CD4-positive, alpha-beta T cell (primary cell): ENCODE results near the gene CCR7. TPM values are rescaled to one million over a fixed set of nuclear protein-coding genes. Genes with fewer than 3 reads are reported as not detected.

ENCODE experiments used
- ATAC-seq: fragments of 200-7000 bp; cut with Tn5 transposase; one replicate; pipeline ENCODE4 v1.10.0; 2022; ENCODE audit warnings: mild to moderate bottlenecking; ENCODE audit not compliant: poor library complexity
- CTCF ChIA-PET: fragments of 350-600 bp; sonication (Branson Sonifier 250); formaldehyde crosslinking; loops from one replicate; lab custom pipeline; 2021; ENCODE audit warnings: antibody characterized with exemption, inconsistent platforms; lab: Charles Lee
- POLR2A ChIA-PET: fragments of 350-600 bp; sonication (Branson Sonifier 250); formaldehyde crosslinking; loops from one replicate; lab custom pipeline; 2021; ENCODE audit warnings: antibody characterized with exemption, inconsistent platforms; lab: Charles Lee
- DNase-seq, 14 experiments: peaks; one replicate each; pipeline ENCODE4 v3.0.0-alpha.2; 2013 to 2020; ENCODE audit warnings: mixed read lengths in 2 of 14
- H3K27ac ChIP-seq, 2 donors: one replicate each; pipeline versions ENCODE4 v1.5.1 to v1.7.0; 2013; ENCODE audit warnings: low read length in 2 of 2, low read depth in 1 of 2, mild to moderate bottlenecking in 1 of 2
- H3K27me3 ChIP-seq, 2 experiments: 1 replicate in 1 of 2; 2 replicates in 1 of 2; pipeline versions ENCODE4 v1.6.1 to v1.7.0; 2013; ENCODE audit warnings: low read length in 2 of 2, control low read depth in 1 of 2, mild to moderate bottlenecking in 1 of 2, moderate library complexity in 1 of 2; ENCODE audit not compliant: insufficient read depth in 2 of 2, control insufficient read depth in 1 of 2
- H3K36me3 ChIP-seq: one replicate; pipeline ENCODE4 v1.6.1; 2013; ENCODE audit warnings: low read length, control low read depth; ENCODE audit not compliant: insufficient read depth
- H3K4me1 ChIP-seq: one replicate; pipeline ENCODE4 v1.6.1; 2013; ENCODE audit warnings: low read length, control low read depth; ENCODE audit not compliant: insufficient read depth
- H3K4me3 ChIP-seq: one replicate; pipeline ENCODE4 v1.5.1; 2013; ENCODE audit warnings: mild to moderate bottlenecking, low read length, moderate library complexity
- H3K9me3 ChIP-seq, 2 experiments: 1 replicate in 1 of 2; 2 replicates in 1 of 2; pipeline versions ENCODE4 v1.6.1 to v1.7.0; 2013; ENCODE audit warnings: low read length in 2 of 2, mild to moderate bottlenecking in 2 of 2, control low read depth in 1 of 2, moderate library complexity in 1 of 2; ENCODE audit not compliant: control insufficient read depth in 1 of 2, insufficient read depth in 1 of 2
- H3K27ac Mint-ChIP-seq: one replicate; pipeline ENCODE4 v1.8.0; 2020; ENCODE audit warnings: mixed read lengths
- H3K27me3 Mint-ChIP-seq: one replicate; pipeline ENCODE4 v1.8.0; 2021; ENCODE audit warnings: mixed read lengths
- H3K36me3 Mint-ChIP-seq: one replicate; pipeline ENCODE4 v1.8.0; 2021; ENCODE audit warnings: low read depth, mixed read lengths
- H3K4me1 Mint-ChIP-seq: one replicate; pipeline ENCODE4 v1.8.0; 2021; ENCODE audit warnings: low read depth, mixed read lengths
- H3K4me3 Mint-ChIP-seq: one replicate; pipeline ENCODE4 v1.8.0; 2020; ENCODE audit warnings: mild to moderate bottlenecking, mixed read lengths
- H3K9me3 Mint-ChIP-seq: one replicate; pipeline ENCODE4 v1.8.0; 2020; ENCODE audit warnings: mixed read lengths
- intact Hi-C, 2 experiments: fragments of 100-400 bp; cut with DNase I in 1 of 2; cut with micrococcal nuclease in 1 of 2; formaldehyde crosslinking; loops; one replicate each; pipeline versions ENCODE4 v1.15.1 to v1.9.0; 2023 to 2025; cut with DNase I, micrococcal nuclease
- total RNA-seq, 174 experiments: library from RNA in 2 of 174; stranded (reverse) in 2 of 174; gene quantifications; one replicate each; pipeline ENCODE4 v1.2.3 and lab custom pipeline; 2021 to 2026
- TF ChIP-seq, protein P1 (sequence below): fragments of 200-600 bp; IDR thresholded peaks from one replicate; pipeline ENCODE4 v1.8.0; 2022; ENCODE audit warnings: antibody characterized with exemption, mild to moderate bottlenecking

The CCR7 gene
- total RNA-seq, 2 experiments from 2014 or later = 170 to 180 TPM

DNA sequence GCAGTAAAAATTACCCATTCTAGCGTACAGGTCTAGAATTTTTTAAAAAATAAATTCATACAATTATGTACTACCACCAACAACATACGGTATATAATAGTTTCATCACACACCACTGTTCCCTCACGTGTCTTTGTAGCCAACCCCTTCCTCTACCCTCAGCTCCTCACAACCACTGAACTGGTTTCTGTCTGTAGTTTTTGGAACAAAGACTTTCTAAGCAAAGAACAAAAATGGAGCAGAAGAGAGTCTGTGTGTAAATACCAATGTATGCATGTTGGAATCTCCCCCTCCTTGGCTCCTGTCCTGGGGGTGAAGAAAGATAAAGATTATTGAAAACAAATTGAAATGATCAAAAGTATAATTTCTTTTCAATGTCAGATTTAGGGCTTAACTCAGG lies 31.9 kb upstream of the CCR7 start:
- DNase-seq (peak in 2 of 14 experiments; percentile 51 to 63), ATAC-seq (peak; percentile 40)
- peaks cover 61% of the 10 kb centered on the region for H3K4me1 ChIP-seq
- H3K4me3 ChIP-seq = no peak overlapping the region
- Mint-ChIP-seq H3K4me1 (peaks cover 95% of the 10 kb centered on the region), H3K9me3 (peaks cover 2% of the 10 kb centered on the region), H3K4me3 (peak overlapping the region; percentile 77), H3K36me3 (no peaks in the 10 kb centered on the region), H3K27ac (peak overlapping the region; percentile 98), H3K27me3 (no peaks in the 10 kb centered on the region)
- peak overlapping the region; percentile 95 to 99 for H3K27ac ChIP-seq
- TF ChIP-seq, protein P1, sequence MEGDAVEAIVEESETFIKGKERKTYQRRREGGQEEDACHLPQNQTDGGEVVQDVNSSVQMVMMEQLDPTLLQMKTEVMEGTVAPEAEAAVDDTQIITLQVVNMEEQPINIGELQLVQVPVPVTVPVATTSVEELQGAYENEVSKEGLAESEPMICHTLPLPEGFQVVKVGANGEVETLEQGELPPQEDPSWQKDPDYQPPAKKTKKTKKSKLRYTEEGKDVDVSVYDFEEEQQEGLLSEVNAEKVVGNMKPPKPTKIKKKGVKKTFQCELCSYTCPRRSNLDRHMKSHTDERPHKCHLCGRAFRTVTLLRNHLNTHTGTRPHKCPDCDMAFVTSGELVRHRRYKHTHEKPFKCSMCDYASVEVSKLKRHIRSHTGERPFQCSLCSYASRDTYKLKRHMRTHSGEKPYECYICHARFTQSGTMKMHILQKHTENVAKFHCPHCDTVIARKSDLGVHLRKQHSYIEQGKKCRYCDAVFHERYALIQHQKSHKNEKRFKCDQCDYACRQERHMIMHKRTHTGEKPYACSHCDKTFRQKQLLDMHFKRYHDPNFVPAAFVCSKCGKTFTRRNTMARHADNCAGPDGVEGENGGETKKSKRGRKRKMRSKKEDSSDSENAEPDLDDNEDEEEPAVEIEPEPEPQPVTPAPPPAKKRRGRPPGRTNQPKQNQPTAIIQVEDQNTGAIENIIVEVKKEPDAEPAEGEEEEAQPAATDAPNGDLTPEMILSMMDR = no peak
- no peaks in the 10 kb centered on the region for H3K36me3 ChIP-seq
- ChIA-PET POLR2A (interaction anchor here (0.6 to 3.2 kb wide), 17 partner anchors 8 to 1092 kb away, joined by 3 to 51 read pairs (median 10); partner anchors contain the start of genes CCR7 and EIF1), CTCF (interaction anchor here (0.6 to 2.8 kb wide), 7 partner anchors 16 to 42 kb away, joined by 3 to 21 read pairs (median 5); no protein-coding TSS in a partner anchor)
- intact Hi-C loops = no loop called here
- no peaks in the 10 kb centered on the region for H3K9me3 ChIP-seq
- no peaks in the 10 kb centered on the region for H3K27me3 ChIP-seq

DNA sequence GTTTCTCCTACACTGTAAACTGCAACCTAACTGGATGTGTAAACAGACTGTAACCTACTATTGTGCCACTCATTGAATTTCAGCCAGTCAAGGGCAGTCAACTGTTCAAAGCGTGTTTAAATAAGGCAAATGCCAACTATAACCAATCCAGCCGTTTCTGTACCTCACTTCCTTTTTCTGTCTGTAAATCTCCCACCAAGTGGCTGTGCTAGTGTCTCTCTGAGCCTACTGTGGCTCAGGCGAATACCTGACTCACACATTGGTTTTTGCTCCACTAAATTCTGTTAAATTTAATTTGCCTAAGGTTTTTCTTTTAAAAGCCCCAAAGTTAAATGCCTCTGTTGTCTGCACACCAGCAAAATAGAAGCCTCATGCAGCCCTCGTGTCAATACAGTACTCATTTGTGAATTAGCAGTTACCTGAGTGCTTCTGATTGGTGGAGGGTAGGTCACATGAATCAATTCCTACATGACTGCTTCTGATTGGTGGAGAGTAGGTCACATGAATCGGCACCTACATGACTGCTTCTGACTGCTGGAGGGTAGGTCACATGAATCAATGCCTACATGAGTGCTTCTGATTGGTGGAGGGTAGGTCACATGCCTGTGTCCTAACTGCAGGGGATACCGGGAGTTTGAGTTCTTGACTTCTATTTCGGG lies 31.1 kb upstream of the CCR7 start:
- H3K36me3 ChIP-seq = no peaks in the 10 kb centered on the region
- no peaks in the 10 kb centered on the region for H3K27me3 ChIP-seq
- Mint-ChIP-seq H3K4me3 (peak overlapping the region; percentile 77), H3K27me3 (no peaks in the 10 kb centered on the region), H3K36me3 (no peaks in the 10 kb centered on the region), H3K27ac (peak overlapping the region; percentile 98), H3K4me1 (peaks cover 88% of the 10 kb centered on the region), H3K9me3 (peaks cover 2% of the 10 kb centered on the region)
- ChIA-PET CTCF (interaction anchor here (0.6 to 2.8 kb wide), 8 partner anchors 9 to 42 kb away, joined by 3 to 21 read pairs (median 5); no protein-coding TSS in a partner anchor), POLR2A (interaction anchor here (0.6 to 3.2 kb wide), 20 partner anchors 9 to 814 kb away, joined by 3 to 51 read pairs (median 4); partner anchors contain the start of gene CCR7)
- peaks cover 54% of the 10 kb centered on the region for H3K4me1 ChIP-seq
- ATAC-seq (peak; percentile 38), DNase-seq (peak in 4 of 14 experiments; percentile 42 to 69 (median 60))
- peak overlapping the region; percentile 95 to 99 for H3K27ac ChIP-seq
- no peaks in the 10 kb centered on the region for H3K9me3 ChIP-seq
- H3K4me3 ChIP-seq = no peak overlapping the region
- intact Hi-C loops = no loop called here
- TF ChIP-seq, protein P1 = no peak

DNA sequence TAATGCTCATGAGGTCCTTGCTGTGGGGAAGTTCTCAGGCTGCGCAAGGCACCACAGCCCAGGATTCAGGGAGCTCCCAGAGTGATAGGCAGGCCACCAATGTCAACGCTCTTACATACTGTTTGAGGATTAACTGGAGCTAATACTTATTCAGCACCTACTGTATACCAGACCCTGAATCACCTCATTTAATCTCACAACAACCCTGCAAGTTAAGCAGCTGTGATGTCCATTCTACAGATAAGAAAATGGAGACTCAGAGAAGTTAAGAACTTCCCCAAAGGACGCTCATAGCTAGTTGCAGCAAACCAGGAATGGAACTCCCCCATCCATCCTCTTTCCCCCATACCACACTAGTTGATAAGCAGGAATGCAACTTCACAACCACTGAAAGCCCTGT lies 25.5 kb upstream of the CCR7 start:
- ChIA-PET POLR2A (interaction anchor here (0.8 to 11.8 kb wide), 8 partner anchors 8 to 56 kb away, joined by 3 to 168 read pairs (median 4); partner anchors contain the start of gene SMARCE1), CTCF (interaction anchor here (1.8 to 2.0 kb wide), 2 partner anchors 25 to 30 kb away, joined by 6 to 10 read pairs; no protein-coding TSS in a partner anchor)
- Mint-ChIP-seq H3K4me1 (peaks cover 86% of the 10 kb centered on the region), H3K4me3 (no peak overlapping the region), H3K9me3 (peaks cover 16% of the 10 kb centered on the region), H3K27me3 (no peaks in the 10 kb centered on the region), H3K27ac (peak overlapping the region; percentile 68), H3K36me3 (peaks cover 24% of the 10 kb centered on the region)
- no peak for DNase-seq
- TF ChIP-seq, protein P1 = no peak
- intact Hi-C loops = no loop called here
- peaks cover 22% of the 10 kb centered on the region for H3K4me1 ChIP-seq
- H3K4me3 ChIP-seq = no peak overlapping the region
- H3K27me3 ChIP-seq = no peaks in the 10 kb centered on the region
- H3K36me3 ChIP-seq = no peaks in the 10 kb centered on the region
- ATAC-seq = no peak
- H3K9me3 ChIP-seq = no peaks in the 10 kb centered on the region
- H3K27ac ChIP-seq = no peak overlapping the region
